T47D (cell line): ENCODE results near the gene C21orf91.
A peak's percentile ranks its signal among the peaks of the same experiment; 100 is the strongest.

Source experiments
- DNase-seq, 2 experiments: peaks; one replicate each; pipeline versions ENCODE4 v3.0.0 to v3.0.0-alpha.2; 2011 to 2012; ENCODE audit warnings: low read depth in 1 of 2, low spot score in 1 of 2
- JUND ChIP-seq: IDR thresholded peaks from 2 replicates; pipeline ENCODE4 v1.6.1; 2012; ENCODE audit warnings: low read depth
- in situ Hi-C: cut with HindIII; loops from 2 replicates; pipeline ENCODE4 v1.10.0; 2016; ENCODE audit warnings: low sequenced_read_pairs, low pct_unique_long_range_greater_than_20kb

Gene C21orf91

GRCh38 chr21:17821121-17821520, 2.0 kb upstream of the C21orf91 start:
- in situ Hi-C loops, result no loop called here
- TF ChIP-seq JUND, result no peak

GRCh38 chr21:17819877-17820229, 697 bp upstream of the C21orf91 start:
- TF ChIP-seq JUND, result no peak
- DNase-seq, result no peak
- in situ Hi-C loops, result no loop called here

More at GRCh38 chr21:17821121-17821520, 2.0 kb upstream of the C21orf91 start:
- no peak for DNase-seq

GRCh38 chr21:17818186-17819113, 706 bp downstream of the C21orf91 start:
- in situ Hi-C loops, result no loop called here

GRCh38 chr21:17813353-17813752, 5.8 kb downstream of the C21orf91 start:
- no peak for TF ChIP-seq JUND
- no peak for DNase-seq
- in situ Hi-C loops, result no loop called here

More at GRCh38 chr21:17818186-17819113, 706 bp downstream of the C21orf91 start:
- DNase-seq, result peak; percentile 28 to 72
- no peak for TF ChIP-seq JUND

- no peak for DNase-seq
- in situ Hi-C loops, result no loop called here
- no peak for TF ChIP-seq JUND
Measured at GRCh38 chr21:17805966-17806365, 13.2 kb downstream of the C21orf91 start.

GRCh38 chr21:17803536-17803935, 15.6 kb downstream of the C21orf91 start:
- in situ Hi-C loops, result no loop called here
- no peak for DNase-seq
- no peak for TF ChIP-seq JUND

- in situ Hi-C loops, result no loop called here
- TF ChIP-seq JUND, result no peak
- no peak for DNase-seq
Measured at GRCh38 chr21:17802572-17802971, 16.6 kb downstream of the C21orf91 start.

GRCh38 chr21:17799414-17800164, 19.6 kb downstream of the C21orf91 start:
- in situ Hi-C loops, result no loop called here
- TF ChIP-seq JUND, result no peak
- DNase-seq, result no peak

- TF ChIP-seq JUND, result no peak
- DNase-seq, result no peak
- in situ Hi-C loops, result no loop called here
Measured at GRCh38 chr21:17798796-17799195, 20.4 kb downstream of the C21orf91 start.

GRCh38 chr21:17797967-17798366, 21.2 kb downstream of the C21orf91 start:
- no peak for TF ChIP-seq JUND

GRCh38 chr21:17796503-17796902, 22.7 kb downstream of the C21orf91 start:
- in situ Hi-C loops, result no loop called here
- DNase-seq, result no peak
- TF ChIP-seq JUND, result no peak

More at GRCh38 chr21:17797967-17798366, 21.2 kb downstream of the C21orf91 start:
- no peak for DNase-seq
- in situ Hi-C loops, result no loop called here

- in situ Hi-C loops, result no loop called here
- TF ChIP-seq JUND, result no peak
- no peak for DNase-seq
Measured at GRCh38 chr21:17796037-17796403, 23.1 kb downstream of the C21orf91 start.
